Measurements from ENCODE around the gene CLDN6. TPM values are rescaled to one million over a fixed set of nuclear protein-coding genes. Genes with fewer than 3 reads are reported as not detected.
"Not testable (repeated sequence)": the region's sequence is repeated elsewhere in the genome, so short reads cannot be mapped to it uniquely, and the experiment has no call there.

Gene CLDN6
- total RNA-seq, 1 donor from 2014 or later = not detected

DNA sequence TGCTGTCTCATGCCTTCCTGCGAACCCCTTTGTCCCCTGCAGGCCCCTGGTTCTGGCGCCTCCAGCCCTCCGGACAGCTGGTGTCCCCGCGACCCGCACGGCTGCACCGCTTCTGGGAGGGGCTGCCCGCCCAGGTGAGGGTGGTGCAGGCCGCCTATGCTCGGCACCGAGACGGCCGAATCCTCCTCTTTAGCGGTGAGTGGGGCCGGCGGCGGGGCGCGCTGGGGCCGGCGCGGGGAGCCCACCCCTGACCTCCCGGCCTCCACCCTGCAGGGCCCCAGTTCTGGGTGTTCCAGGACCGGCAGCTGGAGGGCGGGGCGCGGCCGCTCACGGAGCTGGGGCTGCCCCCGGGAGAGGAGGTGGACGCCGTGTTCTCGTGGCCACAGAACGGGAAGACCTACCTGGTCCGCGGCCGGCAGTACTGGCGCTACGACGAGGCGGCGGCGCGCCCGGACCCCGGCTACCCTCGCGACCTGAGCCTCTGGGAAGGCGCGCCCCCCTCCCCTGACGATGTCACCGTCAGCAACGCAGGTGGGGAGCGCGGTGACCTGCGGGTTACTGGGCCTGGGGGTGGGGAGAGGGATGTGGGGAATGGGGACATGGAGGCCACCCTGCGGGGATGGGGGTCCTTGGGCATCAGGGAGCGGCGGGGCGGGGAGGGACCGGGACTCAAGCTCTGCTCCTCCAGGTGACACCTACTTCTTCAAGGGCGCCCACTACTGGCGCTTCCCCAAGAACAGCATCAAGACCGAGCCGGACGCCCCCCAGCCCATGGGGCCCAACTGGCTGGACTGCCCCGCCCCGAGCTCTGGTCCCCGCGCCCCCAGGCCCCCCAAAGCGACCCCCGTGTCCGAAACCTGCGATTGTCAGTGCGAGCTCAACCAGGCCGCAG, 40.4 kb upstream of the CLDN6 start:
- Histone ChIP-seq H3K9me3 (no peaks in the 10 kb centered on the region), H3K4me3 (peak overlapping the region; percentile 78 to 80), H3K27ac (peak overlapping the region; percentile 76), H3K4me1 (peaks cover 19% of the 10 kb centered on the region), H3K36me3 (no peaks in the 10 kb centered on the region), H3K27me3 (no peaks in the 10 kb centered on the region)
- no peak for DNase-seq (ENCODE audit: extremely low spot score in 2 of 2)
- intact Hi-C loops (cut with DNase I) = loop anchor here (5.0 kb wide), 2 partner anchors 54 to 104 kb away; partner anchors contain the start of gene ZNF205
- TF ChIP-seq POLR2A (IDR thresholded peaks at IDR 0.05) = no peak
- TF ChIP-seq POLR2AphosphoS5 (IDR thresholded peaks at IDR 0.05; ENCODE audit: insufficient read depth in 1 of 2, low read depth in 1 of 2) = no peak
- TF ChIP-seq CTCF (IDR thresholded peaks at IDR 0.05) = no peak

GRCh38 chr16:3057181-3058138, 39.5 kb upstream of the CLDN6 start:
- Histone ChIP-seq H3K9me3 (no peaks in the 10 kb centered on the region), H3K36me3 (no peaks in the 10 kb centered on the region), H3K27me3 (no peaks in the 10 kb centered on the region), H3K4me1 (peaks cover 19% of the 10 kb centered on the region), H3K27ac (no peak overlapping the region), H3K4me3 (peak overlapping the region; percentile 78 to 80)
- intact Hi-C loops (cut with DNase I) = loop anchor here (5.0 kb wide), 2 partner anchors 55 to 105 kb away; partner anchors contain the start of gene ZNF205
- TF ChIP-seq POLR2AphosphoS5 (IDR thresholded peaks at IDR 0.05; ENCODE audit: insufficient read depth in 1 of 2, low read depth in 1 of 2) = no peak
- no peak for TF ChIP-seq CTCF (IDR thresholded peaks at IDR 0.05)
- no peak for TF ChIP-seq POLR2A (IDR thresholded peaks at IDR 0.05)
- DNase-seq (ENCODE audit: extremely low spot score in 2 of 2) = no peak

DNA sequence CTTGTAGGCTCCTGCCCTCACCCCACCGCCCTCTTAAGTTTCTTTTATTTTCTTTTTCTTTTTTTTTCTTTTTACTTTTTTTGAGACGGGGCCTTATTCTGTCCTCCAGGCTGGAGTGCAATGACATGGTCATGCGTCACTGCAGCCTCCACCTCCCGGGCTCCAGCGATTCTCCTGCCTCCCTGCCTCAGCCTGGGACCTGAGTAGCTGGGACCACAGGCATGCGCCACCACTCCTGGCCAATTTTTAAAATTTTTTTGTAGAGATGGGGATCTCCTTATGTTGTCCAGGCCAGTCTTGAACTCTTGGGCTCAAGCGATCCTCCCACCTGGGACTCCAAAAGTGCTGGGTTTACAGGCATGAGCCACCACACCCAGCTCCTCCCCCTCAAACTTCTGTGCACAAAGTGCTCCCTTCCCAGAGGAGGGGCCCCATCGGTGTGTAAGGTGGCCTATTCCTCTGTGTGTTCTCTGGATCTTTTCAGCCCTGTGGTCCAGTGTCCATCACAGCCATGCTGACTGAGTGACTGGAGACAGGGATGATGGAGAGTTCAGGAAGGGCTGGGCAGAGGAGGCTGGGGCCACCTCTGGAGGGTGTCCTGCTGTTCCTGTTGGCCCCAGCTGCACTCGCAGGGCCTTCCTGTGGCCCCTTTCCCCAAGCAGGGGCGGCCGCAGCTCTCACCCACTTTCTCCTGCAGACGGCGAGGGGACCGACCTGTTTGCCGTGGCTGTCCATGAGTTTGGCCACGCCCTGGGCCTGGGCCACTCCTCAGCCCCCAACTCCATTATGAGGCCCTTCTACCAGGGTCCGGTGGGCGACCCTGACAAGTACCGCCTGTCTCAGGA, 38.6 kb upstream of the CLDN6 start:
- no peak overlapping the region for H3K4me3 ChIP-seq
- intact Hi-C loops (cut with DNase I) = loop anchor here (5.0 kb wide), 2 partner anchors 56 to 106 kb away; partner anchors contain the start of gene ZNF205
- no peaks in the 10 kb centered on the region for H3K36me3 ChIP-seq
- peaks cover 19% of the 10 kb centered on the region for H3K4me1 ChIP-seq
- no peaks in the 10 kb centered on the region for H3K9me3 ChIP-seq
- DNase-seq (ENCODE audit: extremely low spot score in 2 of 2) = no peak
- TF ChIP-seq POLR2A (IDR thresholded peaks at IDR 0.05) (no peak), CTCF (IDR thresholded peaks at IDR 0.05) (no peak), POLR2AphosphoS5 (IDR thresholded peaks at IDR 0.05; ENCODE audit: insufficient read depth in 1 of 2, low read depth in 1 of 2) (no peak)
- no peak overlapping the region for H3K27ac ChIP-seq
- H3K27me3 ChIP-seq = no peaks in the 10 kb centered on the region

DNA sequence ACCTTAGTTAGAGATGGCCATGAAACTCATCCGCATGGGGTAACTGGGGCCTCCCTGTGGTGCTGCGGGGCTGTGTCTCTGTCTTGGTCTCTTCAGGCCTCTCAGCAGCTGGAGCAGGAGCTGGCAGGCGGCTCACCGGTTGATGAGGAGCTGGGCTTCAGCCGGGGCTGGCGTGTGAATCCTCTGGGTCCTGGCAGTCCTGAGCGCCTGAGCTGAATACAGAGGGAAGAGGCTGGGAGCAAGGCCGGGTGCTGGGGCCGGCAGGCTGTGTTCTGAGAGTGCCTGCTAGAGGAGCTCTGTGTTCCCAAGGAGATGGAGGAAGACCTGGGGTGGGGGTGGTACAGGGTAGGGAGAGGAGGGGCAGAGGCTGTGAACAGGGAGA, 37.7 kb upstream of the CLDN6 start:
- not testable (repeated sequence) for DNase-seq (ENCODE audit: extremely low spot score in 2 of 2); H3K27me3 ChIP-seq; H3K36me3 ChIP-seq; H3K9me3 ChIP-seq; H3K27ac ChIP-seq; H3K4me3 ChIP-seq
- intact Hi-C loops (cut with DNase I) = loop anchor here (5.0 kb wide), 2 partner anchors 57 to 107 kb away; partner anchors contain the start of gene ZNF205
- H3K4me1 ChIP-seq = peaks cover 19% of the 10 kb centered on the region

Data from vagina (tissue), 2 donors.